Measurements from ENCODE around the gene PRKACG. TPM values are rescaled to one million over a fixed set of nuclear protein-coding genes. Genes with fewer than 3 reads are reported as not detected.

PRKACG gene
- not detected for total RNA-seq

GRCh38 chr9:69014013-69014412, at the start of gene PRKACG:
TSS of gene PRKACG (minus strand) at chr9:69014113. CDS start at chr9:69014092, 21 bp downstream.
- H3K9me3 ChIP-seq: no peaks in the 10 kb centered on the region
- 96 to 97% methylated on average over 16 to 29 of the region's 29 CpGs for WGBS, 2 donors
- no peaks in the 10 kb centered on the region for H3K36me3 ChIP-seq
- no peak within 1 kb of the TSS for H3K4me3 ChIP-seq (replicated peaks in 1 of 3)
- H3K27me3 ChIP-seq: no peaks in the 10 kb centered on the region
- TF ChIP-seq, protein P1, sequence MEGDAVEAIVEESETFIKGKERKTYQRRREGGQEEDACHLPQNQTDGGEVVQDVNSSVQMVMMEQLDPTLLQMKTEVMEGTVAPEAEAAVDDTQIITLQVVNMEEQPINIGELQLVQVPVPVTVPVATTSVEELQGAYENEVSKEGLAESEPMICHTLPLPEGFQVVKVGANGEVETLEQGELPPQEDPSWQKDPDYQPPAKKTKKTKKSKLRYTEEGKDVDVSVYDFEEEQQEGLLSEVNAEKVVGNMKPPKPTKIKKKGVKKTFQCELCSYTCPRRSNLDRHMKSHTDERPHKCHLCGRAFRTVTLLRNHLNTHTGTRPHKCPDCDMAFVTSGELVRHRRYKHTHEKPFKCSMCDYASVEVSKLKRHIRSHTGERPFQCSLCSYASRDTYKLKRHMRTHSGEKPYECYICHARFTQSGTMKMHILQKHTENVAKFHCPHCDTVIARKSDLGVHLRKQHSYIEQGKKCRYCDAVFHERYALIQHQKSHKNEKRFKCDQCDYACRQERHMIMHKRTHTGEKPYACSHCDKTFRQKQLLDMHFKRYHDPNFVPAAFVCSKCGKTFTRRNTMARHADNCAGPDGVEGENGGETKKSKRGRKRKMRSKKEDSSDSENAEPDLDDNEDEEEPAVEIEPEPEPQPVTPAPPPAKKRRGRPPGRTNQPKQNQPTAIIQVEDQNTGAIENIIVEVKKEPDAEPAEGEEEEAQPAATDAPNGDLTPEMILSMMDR (IDR thresholded peaks at IDR 0.05): no peak
- TF ChIP-seq POLR2A (IDR thresholded peaks at IDR 0.05): no peak
- no peaks in the 10 kb centered on the region for H3K4me1 ChIP-seq
- intact Hi-C loops (cut with DNase I): no loop called here
- no peak for DNase-seq
- H3K27ac ChIP-seq: no peak within 1 kb of the TSS

DNA sequence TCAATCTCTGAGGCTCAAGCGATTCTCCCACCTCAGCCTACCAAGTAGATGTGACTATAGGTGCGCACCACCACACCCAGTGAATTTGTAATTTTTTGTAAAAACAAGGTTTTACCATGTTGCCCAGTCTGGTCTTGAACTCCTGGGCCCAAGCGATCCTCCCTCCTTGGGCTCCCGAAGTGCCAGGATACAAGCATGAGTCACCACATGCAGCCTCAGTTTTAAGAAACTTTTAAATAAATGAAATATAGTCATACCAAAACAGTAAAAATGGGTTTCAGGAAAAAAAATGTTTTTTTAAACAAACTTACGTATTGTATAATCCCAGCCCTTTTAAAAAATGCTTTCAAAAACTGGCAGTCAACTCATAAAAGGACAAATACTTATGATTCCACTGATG, 48.3 kb upstream of the PRKACG start:
- intact Hi-C loops (cut with DNase I): loop anchor here (10.0 kb wide), 1 partner anchor 53 kb away; no protein-coding TSS in a partner anchor
- Histone ChIP-seq H3K27ac (no peak overlapping the region), H3K9me3 (no peaks in the 10 kb centered on the region), H3K4me1 (no peaks in the 10 kb centered on the region), H3K27me3 (no peaks in the 10 kb centered on the region), H3K36me3 (peaks cover 0 to 3% of the 10 kb centered on the region in 2 donors), H3K4me3 (replicated peaks in 1 of 3) (no peak overlapping the region)
- TF ChIP-seq POLR2A (IDR thresholded peaks at IDR 0.05): no peak
- TF ChIP-seq, protein P1 (IDR thresholded peaks at IDR 0.05): no peak
- 97 to 98% methylated on average over 5 of the region's 5 CpGs for WGBS, 2 donors
- no peak for DNase-seq

DNA sequence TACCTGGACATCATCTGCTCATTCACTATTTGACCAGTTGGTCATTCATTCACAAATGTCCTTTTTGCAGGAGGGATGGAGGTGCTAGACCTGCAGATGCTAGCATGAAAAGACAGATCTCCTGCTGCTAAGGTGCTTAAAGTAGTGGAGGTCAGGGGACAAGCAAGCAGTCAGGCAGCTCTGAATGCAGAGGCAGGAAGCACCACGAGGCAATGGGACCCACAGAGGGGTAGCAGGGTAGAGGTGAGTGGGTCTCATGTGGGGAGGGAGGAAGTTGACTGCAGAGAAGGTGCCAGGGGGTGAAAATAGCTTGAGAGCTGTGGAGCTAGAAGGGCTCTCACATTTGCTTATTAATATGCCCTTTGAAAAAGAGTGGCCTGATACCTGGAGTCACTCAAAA, 46.9 kb upstream of the PRKACG start:
- H3K4me1 ChIP-seq: peaks cover 4 to 5% of the 10 kb centered on the region in 2 donors
- intact Hi-C loops (cut with DNase I): loop anchor here (10.0 kb wide), 1 partner anchor 54 kb away; no protein-coding TSS in a partner anchor
- DNase-seq: no peak
- no peaks in the 10 kb centered on the region for H3K27me3 ChIP-seq
- no peak overlapping the region for H3K27ac ChIP-seq
- no peak overlapping the region for H3K4me3 ChIP-seq (replicated peaks in 1 of 3)
- 35 to 57% methylated on average over 1 of the region's 1 CpG for WGBS, 2 donors
- no peak for TF ChIP-seq POLR2A (IDR thresholded peaks at IDR 0.05)
- TF ChIP-seq, protein P1 (IDR thresholded peaks at IDR 0.05): no peak
- no peaks in the 10 kb centered on the region for H3K36me3 ChIP-seq
- no peaks in the 10 kb centered on the region for H3K9me3 ChIP-seq

DNA sequence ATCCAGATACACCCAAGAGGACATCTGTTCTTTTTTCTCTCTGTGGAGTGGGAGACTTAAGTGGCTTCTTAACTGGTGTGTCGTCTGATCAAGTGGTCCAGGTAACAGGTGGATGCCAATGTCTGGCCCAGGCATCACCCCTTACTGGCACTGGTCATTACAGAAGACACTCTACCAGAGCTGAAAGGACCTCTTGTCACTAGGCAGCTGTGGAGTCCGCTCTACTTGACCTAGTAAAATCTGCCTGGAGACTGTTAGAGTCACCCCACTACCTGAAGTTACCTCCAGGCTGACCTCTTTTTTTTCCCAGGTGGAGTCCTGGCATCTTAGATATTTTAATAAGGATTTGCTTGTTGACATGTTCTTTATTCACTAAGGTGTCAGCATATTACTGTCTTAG, 44.2 kb upstream of the PRKACG start:
- H3K27me3 ChIP-seq: no peaks in the 10 kb centered on the region
- H3K4me1 ChIP-seq: peaks cover 18 to 19% of the 10 kb centered on the region in 2 donors
- DNase-seq: peak in 1 of 2 donors; percentile 31
- no peaks in the 10 kb centered on the region for H3K36me3 ChIP-seq
- no peak overlapping the region for H3K4me3 ChIP-seq (replicated peaks in 1 of 3)
- 57 to 70% methylated on average over 2 of the region's 2 CpGs for WGBS, 2 donors
- no peak overlapping the region for H3K27ac ChIP-seq
- intact Hi-C loops (cut with DNase I): no loop called here
- H3K9me3 ChIP-seq: no peaks in the 10 kb centered on the region
- TF ChIP-seq, protein P1 (IDR thresholded peaks at IDR 0.05): no peak
- TF ChIP-seq POLR2A (IDR thresholded peaks at IDR 0.05): no peak

- TF ChIP-seq POLR2A (IDR thresholded peaks at IDR 0.05): no peak
- TF ChIP-seq, protein P1 (IDR thresholded peaks at IDR 0.05): no peak
- H3K27me3 ChIP-seq: no peaks in the 10 kb centered on the region
- DNase-seq: no peak
- peaks cover 18 to 19% of the 10 kb centered on the region in 2 donors for H3K4me1 ChIP-seq
- no peaks in the 10 kb centered on the region for H3K9me3 ChIP-seq
- no peaks in the 10 kb centered on the region for H3K36me3 ChIP-seq
- peak overlapping the region in 2 of 3 donors; percentile 82 to 85 for H3K27ac ChIP-seq
- H3K4me3 ChIP-seq (replicated peaks in 1 of 3): no peak overlapping the region
- intact Hi-C loops (cut with DNase I): no loop called here
- WGBS, 2 donors: 96 to 98% methylated on average over 4 of the region's 4 CpGs
These were observed 42.4 kb upstream of the PRKACG start for GRCh38 chr9:69056191-69056815.

All from thyroid gland (tissue), 4 donors.